H1 (cell line): ENCODE data around the gene LIMK2. TPM values are rescaled to one million over a fixed set of nuclear protein-coding genes. Genes with fewer than 3 reads are reported as not detected.

Experiments
- CBX5 ChIP-seq: fragments of 300-800, 300-1000 bp; sonication (generic); IDR thresholded peaks from 2 replicates; pipeline ENCODE4 v1.7.1; 2016; ENCODE audit warnings: antibody characterized with exemption, low read length, low read depth
- CHD2 ChIP-seq: IDR thresholded peaks from 2 replicates; pipeline ENCODE4 v1.6.1; 2012; ENCODE audit warnings: low read length, improper control_type of control experiment
- CTBP2 ChIP-seq: IDR thresholded peaks from 2 replicates; pipeline ENCODE4 v1.7.0; 2011; ENCODE audit warnings: borderline replicate concordance, mild to moderate bottlenecking, moderate library complexity, mixed read lengths, low read length; ENCODE audit not compliant: insufficient read depth, insufficient read length
- RXRA ChIP-seq: IDR thresholded peaks from 2 replicates; pipeline ENCODE4 v1.6.1; 2011; ENCODE audit warnings: low read depth, mild to moderate bottlenecking, low read length, moderate library complexity; ENCODE audit not compliant: insufficient read depth
- SP2 ChIP-seq: IDR thresholded peaks from 2 replicates; pipeline ENCODE4 v1.6.1; 2012; ENCODE audit warnings: mild to moderate bottlenecking, low read length, inconsistent platforms
- polyA plus RNA-seq, 7 experiments: library from polyadenylated mRNA; depleted of rRNA in 3 of 7; stranded (reverse) in 5 of 7; unstranded in 2 of 7; fragments of >200 nt in 5 of 7; fragments of 200-250 nt in 2 of 7; gene quantifications; 1 replicate in 5 of 7; 2 replicates in 1 of 7; 4 replicates in 1 of 7; pipeline versions ENCODE4 v1.2.1 to v1.2.3, GENCODE V29; 2011 to 2013; ENCODE audit warnings: missing spikeins in 2 of 7, mixed read lengths in 2 of 7
- total RNA-seq: library from RNA; stranded (reverse); fragmentation: NEBNext Ultra II Directional; extraction: Animal tissue kit (Norgen Biotek cat#: 25700); gene quantifications from 2 replicates; pipeline ENCODE4 v1.2.1, GENCODE V29; 2021

Gene LIMK2
- total and polyA plus RNA-seq, 2 of the 8 experiments (the other 6 are each of a cell fraction or from before 2014, with no cell fraction given), result 13.2 to 37.6 TPM

DNA sequence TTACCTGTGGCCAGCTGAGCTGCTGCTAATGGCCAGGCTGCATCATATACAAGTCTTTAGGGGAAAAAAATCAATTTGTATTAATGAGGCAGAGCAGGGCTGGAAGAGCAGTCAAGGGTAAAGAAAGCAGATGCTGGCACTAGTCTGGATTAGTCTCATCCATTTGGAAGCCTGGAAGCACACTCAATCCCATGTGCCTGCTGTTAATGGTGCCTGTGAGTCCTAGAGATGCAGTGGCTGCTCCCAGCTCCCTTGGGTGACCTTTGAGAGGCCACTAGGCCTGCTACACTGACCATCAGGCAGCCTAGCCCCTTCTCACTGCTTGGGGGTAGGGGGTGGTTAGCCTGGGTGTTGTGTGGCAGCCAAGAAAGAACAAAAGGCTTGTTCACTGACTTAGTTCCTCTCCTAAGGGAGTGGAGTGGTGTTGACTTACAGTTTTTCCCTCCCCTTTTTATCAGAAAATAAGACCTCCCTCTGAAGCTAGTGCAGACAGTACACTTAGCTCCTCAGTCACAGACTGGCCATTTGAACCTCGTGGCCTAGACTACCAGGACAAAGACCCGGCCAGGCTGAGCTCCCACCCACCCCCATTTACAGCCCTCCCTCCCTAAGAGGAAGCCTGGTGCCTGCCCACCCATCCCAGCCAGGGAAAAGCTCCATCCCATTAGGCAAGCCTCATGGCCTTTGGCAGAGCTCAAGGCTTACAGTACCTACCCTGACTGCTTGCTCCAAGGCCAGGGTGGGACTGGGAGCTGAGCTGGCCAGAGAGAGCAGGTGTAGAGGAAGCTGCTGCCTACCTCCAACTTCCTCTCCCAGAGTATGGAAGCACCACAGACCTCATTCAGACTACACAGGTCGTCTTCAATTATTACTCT, 72.4 kb downstream of the LIMK2 start (continued):
- no peak for TF ChIP-seq RXRA
- TF ChIP-seq CBX5, result no peak
- no peak for TF ChIP-seq SP2
- no peak for TF ChIP-seq CTBP2
- TF ChIP-seq CHD2, result no peak
